IMR-90 (cell line): ENCODE data around the gene FN3KRP. TPM values are rescaled to one million over a fixed set of nuclear protein-coding genes. Genes with fewer than 3 reads are reported as not detected.

Experiments
- ATAC-seq: fragments of 200-7000 bp; cut with Tn5 transposase; 2 replicates; pipeline ENCODE4 v1.9.1; 2020; ENCODE audit warnings: low read depth, mild to moderate bottlenecking, moderate library complexity
- BruUV-seq: library from RNA; stranded (reverse); fragments of 400-500 nt; replicated peaks from 2 replicates; lab custom pipeline; 2021; lab: Mats Ljungman, UMichigan
- CTCF ChIA-PET: fragments of 300-600 bp; formaldehyde crosslinking; extraction: SDS; loops from one replicate; lab custom pipeline; 2021; ENCODE audit warnings: antibody characterized with exemption; lab: Yijun Ruan, JAX
- POLR2A ChIA-PET: fragments of 300-600 bp; sonication (Branson Sonifier 250); formaldehyde crosslinking; loops from one replicate; lab custom pipeline; 2022; ENCODE audit warnings: antibody characterized with exemption; ENCODE audit not compliant: unreplicated experiment; lab: Charles Lee
- DNase-seq: peaks from one replicate; pipeline ENCODE4 v3.0.0; 2013
- H2AFZ ChIP-seq: replicated peaks from 2 replicates; pipeline ENCODE3; 2013; ENCODE audit warnings: low read length, mild to moderate bottlenecking; ENCODE audit not compliant: poor library complexity
- H2AK5ac ChIP-seq: 2 replicates; pipeline ENCODE4 v1.6.1; 2013; ENCODE audit warnings: low read depth, low read length, inconsistent platforms
- H2AK9ac ChIP-seq: replicated peaks from 2 replicates; pipeline ENCODE3; 2013; ENCODE audit warnings: mild to moderate bottlenecking, low read depth, low read length, moderate library complexity; ENCODE audit not compliant: poor library complexity
- H2BK120ac ChIP-seq: 2 replicates; pipeline ENCODE4 v1.6.1; 2013; ENCODE audit warnings: low read depth, low read length, inconsistent platforms
- H2BK15ac ChIP-seq: 3 replicates; pipeline ENCODE4 v1.6.1; 2013; ENCODE audit warnings: low read depth, low read length, inconsistent platforms
- H2BK20ac ChIP-seq: 2 replicates; pipeline ENCODE4 v1.6.1; 2013; ENCODE audit warnings: low read depth, mild to moderate bottlenecking, inconsistent platforms, low read length, moderate library complexity
- H2BK5ac ChIP-seq: 2 replicates; pipeline ENCODE4 v1.6.1; 2013; ENCODE audit warnings: mild to moderate bottlenecking, low read depth, low read length, inconsistent platforms; ENCODE audit not compliant: poor library complexity, severe bottlenecking
- H3K14ac ChIP-seq: replicated peaks from 2 replicates; pipeline ENCODE4 v1.6.1; 2013; ENCODE audit warnings: low read depth, low read length, inconsistent platforms
- H3K18ac ChIP-seq: 2 replicates; pipeline ENCODE4 v1.6.1; 2013; ENCODE audit warnings: low read depth, low read length, control low read depth
- H3K23ac ChIP-seq: 2 replicates; pipeline ENCODE4 v1.6.1; 2013; ENCODE audit warnings: low read depth, low read length, inconsistent platforms
- H3K27ac ChIP-seq: 2 replicates; pipeline ENCODE4 v1.5.1; 2013; ENCODE audit warnings: mild to moderate bottlenecking, control low read depth, low read length; ENCODE audit not compliant: insufficient read depth
- H3K27me3 ChIP-seq: 2 replicates; pipeline ENCODE4 v1.6.1; 2013; ENCODE audit warnings: low read length; ENCODE audit not compliant: control insufficient read depth, insufficient read depth
- H3K36me3 ChIP-seq: 2 replicates; pipeline ENCODE4 v1.6.1; 2013; ENCODE audit warnings: low read length, mixed read lengths; ENCODE audit not compliant: control insufficient read depth, insufficient read depth
- H3K4ac ChIP-seq: 2 replicates; pipeline ENCODE4 v1.6.1; 2013; ENCODE audit warnings: low read depth, low read length, inconsistent platforms
- H3K4me1 ChIP-seq: 2 replicates; pipeline ENCODE4 v1.6.1; 2013; ENCODE audit warnings: low read length, mixed read lengths; ENCODE audit not compliant: control insufficient read depth, insufficient read depth
- H3K4me2 ChIP-seq: 2 replicates; pipeline ENCODE4 v1.6.1; 2013; ENCODE audit warnings: low read depth, mild to moderate bottlenecking, control low read depth, low read length, moderate library complexity
- H3K4me3 ChIP-seq: 2 replicates; pipeline ENCODE4 v1.5.1; 2013; ENCODE audit warnings: low read depth, mild to moderate bottlenecking, control low read depth, low read length, moderate library complexity; ENCODE audit not compliant: insufficient read depth
- H3K56ac ChIP-seq: 2 replicates; pipeline ENCODE4 v1.6.1; 2013; ENCODE audit warnings: low read length, inconsistent platforms; ENCODE audit not compliant: insufficient read depth; ENCODE audit errors: extremely low read depth
- H3K79me1 ChIP-seq, 2 experiments: 2 replicates each; pipeline ENCODE4 v1.6.1; 2013; ENCODE audit warnings: low read length in 2 of 2, inconsistent platforms in 1 of 2, low read depth in 1 of 2
- H3K9ac ChIP-seq: 2 replicates; pipeline ENCODE4 v1.6.1; 2013; ENCODE audit warnings: low read depth, low read length, control low read depth
- H3K9me1 ChIP-seq: 2 replicates; pipeline ENCODE4 v1.6.1; 2013; ENCODE audit warnings: low read length, inconsistent platforms; ENCODE audit not compliant: insufficient read depth
- H3K9me3 ChIP-seq: 2 replicates; pipeline ENCODE4 v1.6.1; 2013; ENCODE audit warnings: low read length; ENCODE audit not compliant: control insufficient read depth, insufficient read depth
- H4K20me1 ChIP-seq: 2 replicates; pipeline ENCODE4 v1.6.1; 2013; ENCODE audit warnings: low read length, inconsistent platforms; ENCODE audit not compliant: insufficient read depth
- H4K5ac ChIP-seq: 2 replicates; pipeline ENCODE4 v1.6.1; 2013; ENCODE audit warnings: mild to moderate bottlenecking, low read depth, low read length, control low read depth
- H4K8ac ChIP-seq, 2 experiments: 2 replicates each; pipeline ENCODE4 v1.6.1; 2013; ENCODE audit warnings: low read depth in 2 of 2, low read length in 2 of 2, control low read depth in 1 of 2, inconsistent platforms in 1 of 2
- H4K91ac ChIP-seq: 2 replicates; pipeline ENCODE4 v1.6.1; 2013; ENCODE audit warnings: low read depth, low read length, inconsistent platforms; ENCODE audit not compliant: insufficient read depth
- BHLHE40 ChIP-seq: fragments of 150-350 bp; IDR thresholded peaks from 2 replicates; pipeline ENCODE4 v1.6.1; 2016; ENCODE audit warnings: mild to moderate bottlenecking, low read depth, low read length
- CHD1 ChIP-seq: IDR thresholded peaks from 2 replicates; pipeline ENCODE4 v1.6.1; 2012; ENCODE audit warnings: low read depth, low read length, improper control_type of control experiment
- FOS ChIP-seq: fragments of 150-350 bp; IDR thresholded peaks from 2 replicates; pipeline ENCODE4 v1.6.1; 2016; ENCODE audit warnings: low read depth, low read length
- MAFK ChIP-seq: IDR thresholded peaks from 2 replicates; pipeline ENCODE4 v1.6.1; 2012; ENCODE audit warnings: low read depth, low read length, improper control_type of control experiment
- MXI1 ChIP-seq: IDR thresholded peaks from 2 replicates; pipeline ENCODE4 v1.6.1; 2012; ENCODE audit warnings: low read depth, mild to moderate bottlenecking, low read length, moderate library complexity, borderline replicate concordance
- POLR2A ChIP-seq: IDR thresholded peaks from 2 replicates; pipeline ENCODE4 v1.6.1; 2012; ENCODE audit warnings: mild to moderate bottlenecking, low read depth, low read length
- RAD21 ChIP-seq: IDR thresholded peaks from 2 replicates; pipeline ENCODE4 v1.6.1; 2012; ENCODE audit warnings: low read length, improper control_type of control experiment
- SMC3 ChIP-seq: fragments of 150-350 bp; IDR thresholded peaks from 2 replicates; pipeline ENCODE4 v1.6.1; 2016; ENCODE audit warnings: low read depth, mild to moderate bottlenecking, antibody characterized with exemption, low read length, moderate library complexity
- WGBS, 2 experiments: methylation state at CpG; one replicate each; pipeline versions ENCODE4 v1.1.5 to v1.1.7; 2013; ENCODE audit warnings: missing lambda C conversion rate in 2 of 2; ENCODE audit not compliant: insufficient read length in 1 of 2; ENCODE audit errors: extremely low coverage in 2 of 2; 5-methylcytosine and 5-hydroxymethylcytosine counted together
- dilution Hi-C: fragments of 300-500 bp; cut with HindIII; formaldehyde crosslinking; loops from one replicate; pipeline ENCODE4 v1.14.3; 2018; ENCODE audit warnings: low sequenced_read_pairs; ENCODE audit not compliant: unreplicated experiment
- in situ Hi-C: fragments of 300-500 bp; cut with MboI; formaldehyde crosslinking; loops from 3 replicates; pipeline ENCODE4 v1.14.3; 2019; ENCODE audit warnings: low sequenced_read_pairs, inconsistent platforms, mixed read lengths
- intact Hi-C: fragments of 100-400 bp; cut with micrococcal nuclease; formaldehyde crosslinking; loops from 2 replicates; pipeline ENCODE4 v1.10.0; 2022
- polyA plus RNA-seq, 3 experiments: library from polyadenylated mRNA; depleted of rRNA; stranded (reverse); fragments of >200 nt; gene quantifications; 2 replicates each; pipeline ENCODE4 v1.2.3, GENCODE V29; 2012; ENCODE audit warnings: low replicate concordance in 1 of 3
- total RNA-seq: library from RNA; depleted of rRNA; stranded (reverse); fragments of >200 nt; gene quantifications from 2 replicates; pipeline ENCODE4 v1.2.3, GENCODE V29; 2012
- TF ChIP-seq, protein P1 (sequence below): fragments of 150-350 bp; IDR thresholded peaks from 2 replicates; pipeline ENCODE4 v1.6.1; 2017; ENCODE audit warnings: mild to moderate bottlenecking, antibody characterized with exemption, low read length, low read depth
- TF ChIP-seq, protein P2 (sequence below): fragments of 150-350 bp; IDR thresholded peaks from 2 replicates; pipeline ENCODE4 v1.6.1; 2016; ENCODE audit warnings: low read depth, mild to moderate bottlenecking, low read length, moderate library complexity, borderline replicate concordance
- TF ChIP-seq, protein P3 (sequence below): conservative IDR thresholded peaks from 2 replicates; pipeline ENCODE4 v1.5.1; 2012; ENCODE audit warnings: mild to moderate bottlenecking, low read depth, low read length, improper control_type of control experiment

FN3KRP gene
- total and polyA plus RNA-seq, 2 of the 4 experiments (the other 2 are of a cell fraction): 18.6 to 20.3 TPM

DNA sequence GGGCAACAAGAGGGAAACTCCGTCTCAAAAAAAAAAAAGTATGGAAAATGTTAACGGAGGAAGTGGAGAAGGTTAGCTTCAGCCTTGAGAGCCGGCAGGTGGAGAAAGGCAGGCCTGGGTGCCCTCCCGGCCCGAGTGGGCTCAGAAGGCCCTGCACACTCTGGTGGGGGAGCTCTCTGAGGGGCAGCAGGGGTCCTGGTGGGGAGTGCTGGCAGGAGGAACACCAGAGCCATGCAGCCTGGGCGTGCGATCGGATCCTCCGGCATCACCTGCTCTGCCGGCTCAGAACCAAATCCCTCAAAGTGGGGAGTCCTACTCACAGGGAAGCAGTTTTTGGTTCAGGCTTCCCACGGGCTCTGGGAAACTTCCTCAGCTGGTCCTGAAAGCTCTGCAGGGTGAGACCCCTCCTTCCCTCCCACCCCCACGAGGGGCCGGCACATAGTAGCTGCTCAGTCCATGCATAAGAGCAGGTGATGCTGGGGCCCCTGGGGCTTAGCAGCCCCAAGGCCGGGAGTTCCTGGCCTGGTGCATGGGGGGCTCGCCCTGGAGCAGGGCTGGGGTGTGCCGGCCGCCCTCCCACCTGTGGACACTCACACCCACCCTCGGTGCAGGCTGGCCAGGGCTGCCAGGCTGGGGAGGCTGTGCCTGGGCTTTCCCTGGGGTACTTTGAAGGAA lies 20.1 kb downstream of the FN3KRP start:
- H2BK120ac ChIP-seq: no peak overlapping the region
- peaks cover 7% of the 10 kb centered on the region for H3K4me1 ChIP-seq
- peaks cover 21% of the 10 kb centered on the region for H3K9me3 ChIP-seq
- TF ChIP-seq SMC3: no peak
- TF ChIP-seq, protein P1, sequence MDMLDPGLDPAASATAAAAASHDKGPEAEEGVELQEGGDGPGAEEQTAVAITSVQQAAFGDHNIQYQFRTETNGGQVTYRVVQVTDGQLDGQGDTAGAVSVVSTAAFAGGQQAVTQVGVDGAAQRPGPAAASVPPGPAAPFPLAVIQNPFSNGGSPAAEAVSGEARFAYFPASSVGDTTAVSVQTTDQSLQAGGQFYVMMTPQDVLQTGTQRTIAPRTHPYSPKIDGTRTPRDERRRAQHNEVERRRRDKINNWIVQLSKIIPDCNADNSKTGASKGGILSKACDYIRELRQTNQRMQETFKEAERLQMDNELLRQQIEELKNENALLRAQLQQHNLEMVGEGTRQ: no peak
- TF ChIP-seq MAFK: no peak
- TF ChIP-seq RAD21: no peak
- TF ChIP-seq, protein P2, sequence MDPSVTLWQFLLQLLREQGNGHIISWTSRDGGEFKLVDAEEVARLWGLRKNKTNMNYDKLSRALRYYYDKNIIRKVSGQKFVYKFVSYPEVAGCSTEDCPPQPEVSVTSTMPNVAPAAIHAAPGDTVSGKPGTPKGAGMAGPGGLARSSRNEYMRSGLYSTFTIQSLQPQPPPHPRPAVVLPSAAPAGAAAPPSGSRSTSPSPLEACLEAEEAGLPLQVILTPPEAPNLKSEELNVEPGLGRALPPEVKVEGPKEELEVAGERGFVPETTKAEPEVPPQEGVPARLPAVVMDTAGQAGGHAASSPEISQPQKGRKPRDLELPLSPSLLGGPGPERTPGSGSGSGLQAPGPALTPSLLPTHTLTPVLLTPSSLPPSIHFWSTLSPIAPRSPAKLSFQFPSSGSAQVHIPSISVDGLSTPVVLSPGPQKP: no peak
- no peak for TF ChIP-seq CHD1
- TF ChIP-seq FOS: no peak
- no peak for TF ChIP-seq MXI1
- no peak for TF ChIP-seq BHLHE40
- TF ChIP-seq POLR2A: no peak
- TF ChIP-seq, protein P3, sequence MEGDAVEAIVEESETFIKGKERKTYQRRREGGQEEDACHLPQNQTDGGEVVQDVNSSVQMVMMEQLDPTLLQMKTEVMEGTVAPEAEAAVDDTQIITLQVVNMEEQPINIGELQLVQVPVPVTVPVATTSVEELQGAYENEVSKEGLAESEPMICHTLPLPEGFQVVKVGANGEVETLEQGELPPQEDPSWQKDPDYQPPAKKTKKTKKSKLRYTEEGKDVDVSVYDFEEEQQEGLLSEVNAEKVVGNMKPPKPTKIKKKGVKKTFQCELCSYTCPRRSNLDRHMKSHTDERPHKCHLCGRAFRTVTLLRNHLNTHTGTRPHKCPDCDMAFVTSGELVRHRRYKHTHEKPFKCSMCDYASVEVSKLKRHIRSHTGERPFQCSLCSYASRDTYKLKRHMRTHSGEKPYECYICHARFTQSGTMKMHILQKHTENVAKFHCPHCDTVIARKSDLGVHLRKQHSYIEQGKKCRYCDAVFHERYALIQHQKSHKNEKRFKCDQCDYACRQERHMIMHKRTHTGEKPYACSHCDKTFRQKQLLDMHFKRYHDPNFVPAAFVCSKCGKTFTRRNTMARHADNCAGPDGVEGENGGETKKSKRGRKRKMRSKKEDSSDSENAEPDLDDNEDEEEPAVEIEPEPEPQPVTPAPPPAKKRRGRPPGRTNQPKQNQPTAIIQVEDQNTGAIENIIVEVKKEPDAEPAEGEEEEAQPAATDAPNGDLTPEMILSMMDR: no peak
- H3K27ac ChIP-seq: no peak overlapping the region
- H2BK15ac ChIP-seq: no peak overlapping the region
- BruUV-seq: no TSS peak
- peaks cover 18% of the 10 kb centered on the region for H3K36me3 ChIP-seq
- peaks cover 0 to 4% of the 10 kb centered on the region in 2 experiments; a peak in 1 of 4 replicates for H3K79me1 ChIP-seq
- CTCF ChIA-PET: interaction anchor here (0.6 kb wide), 1 partner anchor 793 kb away, joined by 3 read pairs; no protein-coding TSS in a partner anchor
- no peak overlapping the region for H3K4me3 ChIP-seq
- H4K5ac ChIP-seq: no peak overlapping the region
- H3K27me3 ChIP-seq: no peaks in the 10 kb centered on the region
- no peak overlapping the region for H3K4me2 ChIP-seq
- H3K18ac ChIP-seq: no peak overlapping the region
- no peaks in the 10 kb centered on the region for H3K9me1 ChIP-seq
- ATAC-seq: no peak
- H3K14ac ChIP-seq: no peak overlapping the region
- in situ Hi-C loops (no loop called here), dilution Hi-C loops (no loop called here), intact Hi-C loops (no loop called here)
- no peaks in the 10 kb centered on the region for H4K20me1 ChIP-seq
- no peak overlapping the region for H4K8ac ChIP-seq
- H2BK5ac ChIP-seq: no peak overlapping the region
- POLR2A ChIA-PET: no interaction called here
- H3K56ac ChIP-seq: no peak overlapping the region
- no peak overlapping the region for H3K23ac ChIP-seq
- H3K4ac ChIP-seq: no peak overlapping the region
- no peak overlapping the region for H2AK9ac ChIP-seq
- H2AK5ac ChIP-seq: no peak overlapping the region
- H2AFZ ChIP-seq: no peak overlapping the region
- H3K9ac ChIP-seq: no peak overlapping the region
- no peak for DNase-seq
- no peak overlapping the region for H2BK20ac ChIP-seq
- H4K91ac ChIP-seq: no peak overlapping the region
- 100% methylated on average over 4 of the region's 18 CpGs; no CpG with 5 or more reads in 1 of the 2 experiments for WGBS, 2 experiments
